HepG2 (cell line): ENCODE measurements around the gene S100P. TPM values are rescaled to one million over a fixed set of nuclear protein-coding genes. Genes with fewer than 3 reads are reported as not detected.

Experiments used
- AGO1 ChIP-seq: fragments of 200-400 bp; formaldehyde crosslinking; IDR thresholded peaks from 2 replicates; pipeline ENCODE4 v1.6.1; 2017; ENCODE audit warnings: mild to moderate bottlenecking, low read depth, low read length, moderate library complexity; ENCODE audit not compliant: poor library complexity, severe bottlenecking
- CEBPG ChIP-seq: IDR thresholded peaks from 2 replicates; pipeline ENCODE4 v1.6.1; 2016
- CENPX ChIP-seq: sonication (generic); formaldehyde crosslinking; IDR thresholded peaks from 2 replicates; pipeline ENCODE4 v1.9.0; 2021; ENCODE audit warnings: mild to moderate bottlenecking, missing genetic modification reagents, moderate library complexity
- FOSL2 ChIP-seq: sonication (generic); formaldehyde crosslinking; IDR thresholded peaks from 2 replicates; pipeline ENCODE4 v1.4.0; 2020; ENCODE audit warnings: missing genetic modification reagents
- FOXC1 ChIP-seq: sonication (generic); formaldehyde crosslinking; IDR thresholded peaks from 2 replicates; pipeline ENCODE4 v1.8.0; 2022; ENCODE audit warnings: mild to moderate bottlenecking, missing genetic modification reagents, borderline replicate concordance
- HNRNPK ChIP-seq: fragments of 200-400 bp; formaldehyde crosslinking; IDR thresholded peaks from 2 replicates; pipeline ENCODE4 v1.6.1; 2018; ENCODE audit warnings: low read length, low read depth, moderate library complexity, mild to moderate bottlenecking; ENCODE audit not compliant: poor library complexity, severe bottlenecking
- NPAS2 ChIP-seq: sonication (generic); formaldehyde crosslinking; IDR thresholded peaks from 2 replicates; pipeline ENCODE4 v1.8.0; 2022; ENCODE audit warnings: mild to moderate bottlenecking, missing genetic modification reagents, borderline replicate concordance
- NR1H2 ChIP-seq: sonication (generic); formaldehyde crosslinking; IDR thresholded peaks from 2 replicates; pipeline ENCODE4 v1.8.1; 2022; ENCODE audit warnings: low read depth, missing genetic modification reagents, borderline replicate concordance
- RARA ChIP-seq: IDR thresholded peaks from 2 replicates; pipeline ENCODE4 v1.6.1; 2016; ENCODE audit warnings: missing genetic modification reagents, missing compliant biosample characterization
- REXO4 ChIP-seq: sonication (generic); formaldehyde crosslinking; IDR thresholded peaks from 2 replicates; pipeline ENCODE4 v1.8.0; 2022; ENCODE audit warnings: missing genetic modification reagents, mild to moderate bottlenecking, borderline replicate concordance
- RXRB ChIP-seq: IDR thresholded peaks from 2 replicates; pipeline ENCODE4 v1.6.1; 2016; ENCODE audit warnings: borderline replicate concordance, missing genetic modification reagents, missing compliant biosample characterization
- SNRNP70 ChIP-seq: fragments of 200-400 bp; formaldehyde crosslinking; IDR thresholded peaks from 2 replicates; pipeline ENCODE4 v1.6.1; 2017; ENCODE audit warnings: mild to moderate bottlenecking, low read depth, low read length, moderate library complexity
- ZFP41 ChIP-seq: sonication (generic); formaldehyde crosslinking; IDR thresholded peaks from 2 replicates; pipeline ENCODE4 v1.4.0; 2020; ENCODE audit warnings: mild to moderate bottlenecking, missing genetic modification reagents, borderline replicate concordance
- ZFYVE20 ChIP-seq: sonication (generic); formaldehyde crosslinking; IDR thresholded peaks from 2 replicates; pipeline ENCODE4 v1.8.0; 2023; ENCODE audit warnings: low read depth, mild to moderate bottlenecking, moderate library complexity, missing genetic modification reagents, borderline replicate concordance
- ZNF234 ChIP-seq: sonication (generic); formaldehyde crosslinking; conservative IDR thresholded peaks from 2 replicates; pipeline ENCODE4 v1.5.1; 2020; ENCODE audit warnings: mild to moderate bottlenecking, missing genetic modification reagents
- ZNF263 ChIP-seq: sonication (generic); formaldehyde crosslinking; IDR thresholded peaks from 2 replicates; pipeline ENCODE4 v1.4.0; 2020; ENCODE audit warnings: missing genetic modification reagents
- ZNF703 ChIP-seq: sonication (generic); formaldehyde crosslinking; IDR thresholded peaks from 2 replicates; pipeline ENCODE4 v1.5.1; 2020; ENCODE audit warnings: missing genetic modification reagents, mild to moderate bottlenecking, moderate library complexity, borderline replicate concordance
- ZNF766 ChIP-seq: sonication (generic); formaldehyde crosslinking; IDR thresholded peaks from 2 replicates; pipeline ENCODE4 v1.5.0; 2020; ENCODE audit warnings: missing genetic modification reagents, borderline replicate concordance
- polyA plus RNA-seq, 8 experiments: library from polyadenylated mRNA; depleted of rRNA in 3 of 8; stranded (reverse) in 7 of 8; unstranded in 1 of 8; fragments of >200 nt; fragmentation: Illumina TruSeq in 4 of 8; extraction: Trizol in 4 of 8; gene quantifications; 2 replicates each; pipeline versions ENCODE4 v1.2.1 to v1.2.3, GENCODE V29; 2011 to 2016; ENCODE audit warnings: low read depth in 4 of 8, missing spikeins in 1 of 8, mixed read lengths in 1 of 8; ENCODE audit not compliant: insufficient read depth in 1 of 8
- total RNA-seq, 5 experiments: library from RNA; depleted of rRNA; stranded (reverse); fragments of >200 nt; fragmentation: Illumina TruSeq; extraction: Trizol; gene quantifications; 2 replicates each; pipeline ENCODE4 v1.2.3, GENCODE V29; 2016; ENCODE audit warnings: low read depth in 1 of 5
- TF ChIP-seq, protein P1 (sequence below): sonication (generic); formaldehyde crosslinking; conservative IDR thresholded peaks from 2 replicates; pipeline ENCODE4 v1.4.0; 2020; ENCODE audit warnings: mild to moderate bottlenecking, missing genetic modification reagents, moderate library complexity
- TF ChIP-seq, protein P2 (sequence below): sonication (generic); formaldehyde crosslinking; IDR thresholded peaks from 2 replicates; pipeline ENCODE4 v1.5.0; 2020; ENCODE audit warnings: mild to moderate bottlenecking, missing genetic modification reagents, borderline replicate concordance
- TF ChIP-seq, protein P3 (sequence below): sonication (generic); formaldehyde crosslinking; IDR thresholded peaks from 2 replicates; pipeline ENCODE4 v1.8.1; 2022; ENCODE audit warnings: mild to moderate bottlenecking, missing genetic modification reagents

Gene S100P
- total and polyA plus RNA-seq, 2 of the 13 experiments (the other 11 are each of a cell fraction or from before 2014, with no cell fraction given) = 278 to 1,649 TPM

DNA sequence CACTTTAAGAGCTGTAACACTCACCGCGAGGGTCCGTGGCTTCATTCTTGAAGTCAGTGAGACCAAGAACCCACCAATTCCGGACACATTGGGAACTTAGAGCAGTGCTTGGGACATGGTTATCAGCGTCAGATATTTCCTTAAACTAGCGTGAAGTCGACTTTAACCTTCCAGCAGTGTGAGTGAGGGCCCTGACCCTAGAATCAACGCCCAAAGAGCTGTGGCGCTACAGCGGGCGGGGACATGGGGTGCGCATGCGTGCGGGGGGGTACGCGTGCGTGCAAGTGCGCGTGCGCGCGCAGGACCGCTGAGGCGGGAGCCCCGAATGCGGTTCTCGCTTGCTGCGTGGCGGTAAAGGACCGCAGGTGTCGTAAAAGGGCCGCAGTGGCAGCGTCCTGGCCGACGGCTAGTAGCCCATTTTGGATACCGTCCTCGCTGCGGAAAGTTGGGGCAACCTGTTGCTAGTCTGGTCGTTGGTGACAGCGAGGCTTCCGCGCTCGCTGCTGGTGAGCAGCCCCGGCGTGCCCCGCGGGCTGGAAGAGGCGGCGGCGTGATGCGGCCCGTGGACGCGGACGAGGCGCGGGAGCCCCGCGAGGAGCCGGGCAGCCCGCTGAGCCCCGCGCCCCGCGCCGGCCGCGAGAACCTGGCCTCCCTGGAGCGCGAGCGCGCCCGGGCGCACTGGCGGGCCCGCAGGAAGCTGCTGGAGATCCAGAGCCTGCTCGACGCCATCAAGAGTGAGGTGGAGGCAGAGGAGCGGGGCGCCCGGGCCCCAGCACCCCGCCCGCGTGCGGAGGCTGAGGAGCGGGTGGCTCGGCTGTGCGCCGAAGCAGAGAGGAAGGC is 19.8 kb upstream of the S100P start (continued):
- TF ChIP-seq FOXC1 (CRISPR knock-in tag) (peak; percentile 67; the same call in 1 of the 2 replicates), RXRB (0 out of 2 replicates have a peak, but pooled peaks have one; percentile 61), ZNF703 (CRISPR knock-in tag) (no peak; the same call in 1 of the 2 replicates), AGO1 (peak; percentile 73), ZNF263 (0 out of 2 replicates have a peak, but pooled peaks have one; percentile 31), SNRNP70 (no peak), CEBPG (peak; percentile 31; the same call in 1 of the 2 replicates), CENPX (CRISPR knock-in tag) (no peak), ZFYVE20 (CRISPR knock-in tag) (peak; percentile 75; the same call in 1 of the 2 replicates), NR1H2 (CRISPR knock-in tag) (no peak), HNRNPK (peak; percentile 24), RARA (CRISPR knock-in tag) (peak; percentile 51), NPAS2 (CRISPR knock-in tag) (no peak), FOSL2 (CRISPR knock-in tag) (peak; percentile 41; the same call in 1 of the 2 replicates), ZNF234 (CRISPR knock-in tag) (peak; percentile 80; the same call in 1 of the 2 replicates), ZNF766 (CRISPR knock-in tag) (peak; percentile 30; the same call in 1 of the 2 replicates), ZFP41 (CRISPR knock-in tag) (peak; percentile 42; the same call in 1 of the 2 replicates), REXO4 (CRISPR knock-in tag) (peak; percentile 91; the same call in 1 of the 2 replicates)
- TF ChIP-seq, protein P1, sequence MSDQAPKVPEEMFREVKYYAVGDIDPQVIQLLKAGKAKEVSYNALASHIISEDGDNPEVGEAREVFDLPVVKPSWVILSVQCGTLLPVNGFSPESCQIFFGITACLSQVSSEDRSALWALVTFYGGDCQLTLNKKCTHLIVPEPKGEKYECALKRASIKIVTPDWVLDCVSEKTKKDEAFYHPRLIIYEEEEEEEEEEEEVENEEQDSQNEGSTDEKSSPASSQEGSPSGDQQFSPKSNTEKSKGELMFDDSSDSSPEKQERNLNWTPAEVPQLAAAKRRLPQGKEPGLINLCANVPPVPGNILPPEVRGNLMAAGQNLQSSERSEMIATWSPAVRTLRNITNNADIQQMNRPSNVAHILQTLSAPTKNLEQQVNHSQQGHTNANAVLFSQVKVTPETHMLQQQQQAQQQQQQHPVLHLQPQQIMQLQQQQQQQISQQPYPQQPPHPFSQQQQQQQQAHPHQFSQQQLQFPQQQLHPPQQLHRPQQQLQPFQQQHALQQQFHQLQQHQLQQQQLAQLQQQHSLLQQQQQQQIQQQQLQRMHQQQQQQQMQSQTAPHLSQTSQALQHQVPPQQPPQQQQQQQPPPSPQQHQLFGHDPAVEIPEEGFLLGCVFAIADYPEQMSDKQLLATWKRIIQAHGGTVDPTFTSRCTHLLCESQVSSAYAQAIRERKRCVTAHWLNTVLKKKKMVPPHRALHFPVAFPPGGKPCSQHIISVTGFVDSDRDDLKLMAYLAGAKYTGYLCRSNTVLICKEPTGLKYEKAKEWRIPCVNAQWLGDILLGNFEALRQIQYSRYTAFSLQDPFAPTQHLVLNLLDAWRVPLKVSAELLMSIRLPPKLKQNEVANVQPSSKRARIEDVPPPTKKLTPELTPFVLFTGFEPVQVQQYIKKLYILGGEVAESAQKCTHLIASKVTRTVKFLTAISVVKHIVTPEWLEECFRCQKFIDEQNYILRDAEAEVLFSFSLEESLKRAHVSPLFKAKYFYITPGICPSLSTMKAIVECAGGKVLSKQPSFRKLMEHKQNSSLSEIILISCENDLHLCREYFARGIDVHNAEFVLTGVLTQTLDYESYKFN = peak; percentile 46
- TF ChIP-seq, protein P2, sequence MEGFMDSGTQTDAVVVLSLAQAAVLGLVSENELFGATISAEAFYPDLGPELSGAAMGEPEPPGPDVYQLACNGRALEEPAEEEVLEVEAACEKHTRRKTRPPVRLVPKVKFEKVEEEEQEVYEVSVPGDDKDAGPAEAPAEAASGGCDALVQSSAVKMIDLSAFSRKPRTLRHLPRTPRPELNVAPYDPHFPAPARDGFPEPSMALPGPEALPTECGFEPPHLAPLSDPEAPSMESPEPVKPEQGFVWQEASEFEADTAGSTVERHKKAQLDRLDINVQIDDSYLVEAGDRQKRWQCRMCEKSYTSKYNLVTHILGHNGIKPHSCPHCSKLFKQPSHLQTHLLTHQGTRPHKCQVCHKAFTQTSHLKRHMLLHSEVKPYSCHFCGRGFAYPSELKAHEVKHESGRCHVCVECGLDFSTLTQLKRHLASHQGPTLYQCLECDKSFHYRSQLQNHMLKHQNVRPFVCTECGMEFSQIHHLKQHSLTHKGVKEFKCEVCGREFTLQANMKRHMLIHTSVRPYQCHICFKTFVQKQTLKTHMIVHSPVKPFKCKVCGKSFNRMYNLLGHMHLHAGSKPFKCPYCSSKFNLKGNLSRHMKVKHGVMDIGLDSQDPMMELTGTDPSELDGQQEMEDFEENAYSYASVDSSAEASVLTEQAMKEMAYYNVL (CRISPR knock-in tag) = no peak; the same call in 1 of the 2 replicates
- TF ChIP-seq, protein P3, sequence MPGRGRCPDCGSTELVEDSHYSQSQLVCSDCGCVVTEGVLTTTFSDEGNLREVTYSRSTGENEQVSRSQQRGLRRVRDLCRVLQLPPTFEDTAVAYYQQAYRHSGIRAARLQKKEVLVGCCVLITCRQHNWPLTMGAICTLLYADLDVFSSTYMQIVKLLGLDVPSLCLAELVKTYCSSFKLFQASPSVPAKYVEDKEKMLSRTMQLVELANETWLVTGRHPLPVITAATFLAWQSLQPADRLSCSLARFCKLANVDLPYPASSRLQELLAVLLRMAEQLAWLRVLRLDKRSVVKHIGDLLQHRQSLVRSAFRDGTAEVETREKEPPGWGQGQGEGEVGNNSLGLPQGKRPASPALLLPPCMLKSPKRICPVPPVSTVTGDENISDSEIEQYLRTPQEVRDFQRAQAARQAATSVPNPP (CRISPR knock-in tag) = no peak; the same call in none of the 2 replicates
